ENCODE data around the gene INPP1.

The INPP1 gene

DNA sequence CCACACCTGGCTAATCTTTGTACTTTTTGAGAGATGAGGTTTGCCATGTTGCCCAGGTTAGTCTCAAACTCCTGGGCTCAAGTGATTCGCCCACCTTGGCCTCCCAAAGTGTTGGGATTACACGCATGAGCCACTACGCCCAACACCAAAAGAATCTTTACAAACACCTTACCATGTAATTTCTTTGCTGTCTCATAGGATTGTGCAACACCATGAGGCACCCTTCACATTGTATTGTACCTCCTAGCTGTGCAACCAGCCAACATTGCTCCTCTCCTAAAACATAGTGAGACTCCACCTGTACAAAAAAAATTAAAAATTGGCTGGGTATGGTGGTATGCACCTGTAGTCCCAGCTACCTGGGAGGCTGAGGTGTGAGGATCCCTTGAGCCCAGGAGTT is 61.7 kb downstream of the INPP1 start:
- no peaks in the 10 kb centered on the region for H3K27me3 ChIP-seq (ENCODE audit: insufficient read depth, low read length, poor library complexity, severe bottlenecking)
- H3K4me2 ChIP-seq (ENCODE audit: low read depth, low read length, poor library complexity, severe bottlenecking): no peak overlapping the region
- no peaks in the 10 kb centered on the region for H3K36me3 ChIP-seq (ENCODE audit: insufficient read depth, low read length)
- no peak for TF ChIP-seq EZH2phosphoT487 (IDR thresholded peaks at IDR 0.05; ENCODE audit: borderline replicate concordance)
- no peak for TF ChIP-seq CTCF (conservative IDR thresholded peaks at IDR 0.05; ENCODE audit: low read length)
- no peak overlapping the region for H2AFZ ChIP-seq (ENCODE audit: low read length)
- H3F3A ChIP-seq (ENCODE audit: low read depth): peaks cover 11% of the 10 kb centered on the region; the same call in 1 of the 2 replicates
- no peak overlapping the region for H3K9ac ChIP-seq (ENCODE audit: low read depth, low read length, poor library complexity, severe bottlenecking)
- H3K9me3 ChIP-seq (ENCODE audit: insufficient read depth, low read depth, low read length): no peaks in the 10 kb centered on the region
- H4K20me1 ChIP-seq (ENCODE audit: insufficient read depth, low read length, poor library complexity, severe bottlenecking): no peaks in the 10 kb centered on the region
- no peaks in the 10 kb centered on the region for H3K9me2 ChIP-seq (replicated peaks; ENCODE audit: low read depth, low read length)
- peaks cover 27% of the 10 kb centered on the region for H3K4me1 ChIP-seq (ENCODE audit: insufficient read depth, low read length, poor library complexity, severe bottlenecking)
- peaks cover 13% of the 10 kb centered on the region for H3K79me2 ChIP-seq (ENCODE audit: insufficient read depth, low read length)
- no peak overlapping the region for H3K4me3 ChIP-seq (ENCODE audit: low read length, poor library complexity, severe bottlenecking)

DNA sequence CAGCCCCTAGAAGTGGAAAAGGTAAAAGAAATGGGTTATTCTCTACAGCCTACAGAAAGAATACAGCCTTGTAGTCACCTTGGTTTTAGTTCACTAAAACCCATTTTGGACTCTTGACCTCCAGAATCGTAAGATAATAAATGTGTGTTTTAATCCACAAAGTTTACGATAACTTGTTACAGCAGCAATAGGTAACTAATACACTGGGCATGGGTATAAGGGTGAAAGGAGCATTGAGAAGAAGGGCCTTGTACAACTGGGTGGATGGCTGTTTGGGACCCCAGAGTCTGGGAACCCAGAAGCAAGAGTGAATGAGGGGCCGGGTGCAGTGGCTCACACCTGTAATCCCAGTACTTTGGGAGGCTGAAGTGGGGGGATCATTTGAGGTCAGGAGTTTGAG is 62.6 kb downstream of the INPP1 start:
- Histone ChIP-seq H3K4me3 (ENCODE audit: low read length, poor library complexity, severe bottlenecking) (no peak overlapping the region), H4K20me1 (ENCODE audit: insufficient read depth, low read length, poor library complexity, severe bottlenecking) (no peaks in the 10 kb centered on the region), H3K36me3 (ENCODE audit: insufficient read depth, low read length) (no peaks in the 10 kb centered on the region), H3K4me2 (ENCODE audit: low read depth, low read length, poor library complexity, severe bottlenecking) (no peak overlapping the region), H3K4me1 (ENCODE audit: insufficient read depth, low read length, poor library complexity, severe bottlenecking) (peaks cover 33% of the 10 kb centered on the region), H3K9ac (ENCODE audit: low read depth, low read length, poor library complexity, severe bottlenecking) (no peak overlapping the region), H2AFZ (ENCODE audit: low read length) (no peak overlapping the region), H3K79me2 (ENCODE audit: insufficient read depth, low read length) (peaks cover 23% of the 10 kb centered on the region), H3K9me2 (replicated peaks; ENCODE audit: low read depth, low read length) (no peaks in the 10 kb centered on the region), H3K27me3 (ENCODE audit: insufficient read depth, low read length, poor library complexity, severe bottlenecking) (no peaks in the 10 kb centered on the region), H3F3A (ENCODE audit: low read depth) (peaks cover 11% of the 10 kb centered on the region; the same call in 1 of the 2 replicates), H3K9me3 (ENCODE audit: insufficient read depth, low read depth, low read length) (no peaks in the 10 kb centered on the region)
- TF ChIP-seq CTCF (conservative IDR thresholded peaks at IDR 0.05; ENCODE audit: low read length) (no peak), EZH2phosphoT487 (IDR thresholded peaks at IDR 0.05; ENCODE audit: borderline replicate concordance) (no peak)

DNA sequence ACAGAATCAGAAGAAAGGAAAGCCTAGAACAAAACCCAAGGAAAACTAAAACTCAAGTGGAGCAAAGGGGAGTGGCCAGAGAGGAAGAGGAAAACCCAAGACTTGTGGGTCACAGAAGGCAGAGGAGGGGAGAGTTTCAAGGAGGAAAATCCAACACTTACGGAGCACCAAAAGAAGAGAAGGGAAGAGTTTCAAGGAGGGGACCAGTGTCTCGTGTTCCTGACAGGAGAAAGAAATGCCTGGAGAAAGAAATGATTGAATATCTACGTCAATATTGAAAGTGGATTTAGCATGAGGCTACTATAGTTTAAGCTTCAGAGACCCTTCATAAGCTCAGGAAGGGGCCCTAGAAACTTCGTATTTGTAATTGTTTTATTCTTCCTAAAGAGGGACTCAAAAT is 63.4 kb downstream of the INPP1 start:
- Histone ChIP-seq H3K4me1 (ENCODE audit: insufficient read depth, low read length, poor library complexity, severe bottlenecking) (peaks cover 39% of the 10 kb centered on the region), H3K9me2 (replicated peaks; ENCODE audit: low read depth, low read length) (no peaks in the 10 kb centered on the region), H3K9me3 (ENCODE audit: insufficient read depth, low read depth, low read length) (no peaks in the 10 kb centered on the region), H3K27me3 (ENCODE audit: insufficient read depth, low read length, poor library complexity, severe bottlenecking) (no peaks in the 10 kb centered on the region), H3F3A (ENCODE audit: low read depth) (peaks cover 11% of the 10 kb centered on the region; the same call in 1 of the 2 replicates), H3K9ac (ENCODE audit: low read depth, low read length, poor library complexity, severe bottlenecking) (peak overlapping the region; percentile 78), H3K4me2 (ENCODE audit: low read depth, low read length, poor library complexity, severe bottlenecking) (peak overlapping the region; percentile 87), H3K4me3 (ENCODE audit: low read length, poor library complexity, severe bottlenecking) (peak overlapping the region; percentile 93), H3K36me3 (ENCODE audit: insufficient read depth, low read length) (no peaks in the 10 kb centered on the region), H3K79me2 (ENCODE audit: insufficient read depth, low read length) (peaks cover 31% of the 10 kb centered on the region), H2AFZ (ENCODE audit: low read length) (peak overlapping the region; percentile 79; the same call in 1 of the 2 replicates), H4K20me1 (ENCODE audit: insufficient read depth, low read length, poor library complexity, severe bottlenecking) (no peaks in the 10 kb centered on the region)
- TF ChIP-seq EZH2phosphoT487 (IDR thresholded peaks at IDR 0.05; ENCODE audit: borderline replicate concordance) (no peak), CTCF (conservative IDR thresholded peaks at IDR 0.05; ENCODE audit: low read length) (no peak)

Data from Loucy (cell line).